Omental fat pad (tissue), 4 donors: ENCODE results near the gene TBC1D22A. TPM values are rescaled to one million over a fixed set of nuclear protein-coding genes. Genes with fewer than 3 reads are reported as not detected.

Source experiments
- ATAC-seq: fragments of 150-250 bp; one replicate; pipeline ENCODE4 v1.9.1; 2016; ENCODE audit warnings: mild to moderate bottlenecking, moderate library complexity; ENCODE audit not compliant: low FRiP score
- DNase-seq: peaks from one replicate; pipeline ENCODE4 v3.0.0-alpha.2; 2019; ENCODE audit warnings: low spot score
- CTCF ChIP-seq, 3 donors: fragments of 450-650 bp; IDR thresholded peaks; one replicate each; pipeline ENCODE4 v1.5.1; 2016 to 2017; ENCODE audit warnings: antibody characterized with exemption in 3 of 3, mild to moderate bottlenecking in 3 of 3, moderate library complexity in 2 of 3
- total RNA-seq, 4 donors: library from RNA; depleted of rRNA; stranded (reverse); fragments of >200 nt; gene quantifications; one replicate each; pipeline ENCODE4 v1.1.0, GENCODE V29; 2016

TBC1D22A gene
- total RNA-seq, 4 donors from 2014 or later = 21.3 to 31.2 (median 24.5) TPM

- no peak for TF ChIP-seq CTCF (IDR thresholded peaks at IDR 0.05)
- no peak for DNase-seq
- ATAC-seq = no peak
These were observed 37.8 kb downstream of the TBC1D22A start for GRCh38 chr22:46800102-46800857.

GRCh38 chr22:46801331-46801811 is 38.9 kb downstream of the TBC1D22A start:
- TF ChIP-seq CTCF (IDR thresholded peaks at IDR 0.05) = no peak
- no peak for DNase-seq
- ATAC-seq = no peak

- ATAC-seq (no peak), DNase-seq (no peak)
- TF ChIP-seq CTCF (IDR thresholded peaks at IDR 0.05) = no peak
These were observed 39.6 kb downstream of the TBC1D22A start for GRCh38 chr22:46801826-46802607.

- TF ChIP-seq CTCF (IDR thresholded peaks at IDR 0.05) = no peak
- no peak for ATAC-seq
- DNase-seq = no peak
These were observed 40.2 kb downstream of the TBC1D22A start for GRCh38 chr22:46802608-46803027.

GRCh38 chr22:46803031-46803880 is 40.8 kb downstream of the TBC1D22A start:
- DNase-seq = no peak
- no peak for ATAC-seq
- TF ChIP-seq CTCF (IDR thresholded peaks at IDR 0.05) = peak in 1 of 3 donors; percentile 68

GRCh38 chr22:46803936-46804335 is 41.5 kb downstream of the TBC1D22A start:
- no peak for ATAC-seq
- TF ChIP-seq CTCF (IDR thresholded peaks at IDR 0.05) = no peak
- DNase-seq = no peak
